Type B pancreatic cell (in vitro differentiated cells): ENCODE results near the gene HBS1L. TPM values are rescaled to one million over a fixed set of nuclear protein-coding genes. Genes with fewer than 3 reads are reported as not detected.
A peak's percentile ranks its signal among the peaks of the same experiment; 100 is the strongest.

Experiments used
- DNase-seq: peaks from one replicate; pipeline ENCODE4 v3.0.0; 2021; ENCODE audit warnings: mixed read lengths; ENCODE audit not compliant: unreplicated experiment; ENCODE audit errors: extremely low spot score
- H3K27ac Mint-ChIP-seq: 2 replicates; pipeline ENCODE4 v1.8.0; 2021; ENCODE audit warnings: mild to moderate bottlenecking, mixed read lengths
- H3K27me3 Mint-ChIP-seq: 2 replicates; pipeline ENCODE4 v1.8.0; 2021; ENCODE audit warnings: mixed read lengths
- H3K36me3 Mint-ChIP-seq: 2 replicates; pipeline ENCODE4 v1.8.0; 2021; ENCODE audit warnings: mixed read lengths
- H3K4me1 Mint-ChIP-seq: one replicate; pipeline ENCODE4 v1.8.0; 2021; ENCODE audit warnings: mixed read lengths; ENCODE audit not compliant: unreplicated experiment
- H3K4me3 Mint-ChIP-seq: 2 replicates; pipeline ENCODE4 v1.8.0; 2021; ENCODE audit warnings: mild to moderate bottlenecking, mixed read lengths
- H3K9me3 Mint-ChIP-seq: 2 replicates; pipeline ENCODE4 v1.8.0; 2021; ENCODE audit warnings: mixed read lengths
- long read RNA-seq: library from polyadenylated mRNA; unstranded; transcript quantifications from one replicate; pipeline ENCODE4 v2.0.0, GENCODE V29; 2020
- total RNA-seq: library from RNA; stranded (reverse); gene quantifications from 2 replicates; pipeline ENCODE4 v1.2.1, GENCODE V29; 2021; ENCODE audit warnings: low replicate concordance
- TF ChIP-seq, protein P1 (sequence below): fragments of 200-600 bp; sonication (generic); conservative IDR thresholded peaks from 2 replicates; pipeline ENCODE4 v1.5.0; 2021; ENCODE audit warnings: antibody characterized with exemption, mild to moderate bottlenecking

HBS1L gene
- 55.8 and 71.0 TPM in 2 replicates for total RNA-seq
- long read RNA-seq, full-length matches to known transcripts: 211 of 248 reads
- long read RNA-seq, partial matches to known transcripts: 14 of 248 reads
- long read RNA-seq, other reads (novel, unspliced or antisense): 23 of 248 reads

DNA sequence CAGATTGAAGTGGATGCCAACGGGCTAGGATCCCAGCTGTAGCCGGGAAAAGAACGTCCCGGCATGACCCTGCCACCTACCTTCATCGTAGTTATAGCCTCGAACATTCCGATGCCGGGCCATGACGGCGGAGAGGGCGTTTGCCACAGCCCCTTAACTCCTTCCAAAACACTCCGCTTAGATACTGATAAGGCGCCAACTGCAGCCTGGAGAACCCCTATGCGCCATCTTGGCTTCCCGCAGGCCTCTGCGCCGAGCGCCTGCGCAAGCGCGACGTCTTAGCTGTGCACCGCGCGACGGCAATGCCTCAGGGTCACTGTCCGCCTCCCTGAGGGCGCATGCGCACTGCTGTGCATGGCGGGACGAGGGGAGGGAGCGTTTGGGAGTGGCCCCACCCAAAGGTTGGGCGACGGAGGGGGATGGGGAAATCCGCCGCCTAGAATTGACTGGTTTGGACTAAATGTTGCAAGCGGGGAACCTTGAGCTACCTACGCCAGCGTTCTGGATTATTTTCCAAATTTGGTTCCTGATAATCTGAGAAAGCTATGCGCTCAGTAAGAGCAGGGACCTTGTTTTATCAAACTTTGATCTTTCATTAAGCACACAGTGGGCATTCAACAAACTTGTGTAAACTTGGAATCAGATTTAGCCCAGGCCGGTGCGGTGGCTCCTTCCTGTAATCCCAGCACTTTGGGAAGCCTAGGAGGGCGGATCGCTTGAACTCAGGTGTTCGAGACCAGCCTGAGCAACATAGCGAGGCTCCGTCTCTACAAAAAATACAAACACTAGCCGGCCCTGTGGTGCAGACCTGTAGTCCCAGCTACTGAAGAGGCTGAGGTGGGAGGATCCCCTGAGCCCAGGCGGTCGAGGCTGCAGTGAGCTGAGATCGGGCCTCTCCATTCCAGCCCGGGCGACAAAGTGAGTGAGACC is at the start of gene HBS1L:
Gene HBS1L, minus strand, starts transcription at position 254 of the 930 bp plus-strand sequence. Its CDS starts 131 bp downstream, at position 123.
- Mint-ChIP-seq H3K4me1 (peaks cover 14% of the 10 kb centered on the region), H3K27ac (peak within 1 kb of the TSS; percentile 99), H3K27me3 (peaks cover 8% of the 10 kb centered on the region), H3K4me3 (peak within 1 kb of the TSS; percentile 99), H3K9me3 (no peaks in the 10 kb centered on the region), H3K36me3 (peaks cover 3% of the 10 kb centered on the region)
- DNase-seq: peak; percentile 97
- TF ChIP-seq, protein P1, sequence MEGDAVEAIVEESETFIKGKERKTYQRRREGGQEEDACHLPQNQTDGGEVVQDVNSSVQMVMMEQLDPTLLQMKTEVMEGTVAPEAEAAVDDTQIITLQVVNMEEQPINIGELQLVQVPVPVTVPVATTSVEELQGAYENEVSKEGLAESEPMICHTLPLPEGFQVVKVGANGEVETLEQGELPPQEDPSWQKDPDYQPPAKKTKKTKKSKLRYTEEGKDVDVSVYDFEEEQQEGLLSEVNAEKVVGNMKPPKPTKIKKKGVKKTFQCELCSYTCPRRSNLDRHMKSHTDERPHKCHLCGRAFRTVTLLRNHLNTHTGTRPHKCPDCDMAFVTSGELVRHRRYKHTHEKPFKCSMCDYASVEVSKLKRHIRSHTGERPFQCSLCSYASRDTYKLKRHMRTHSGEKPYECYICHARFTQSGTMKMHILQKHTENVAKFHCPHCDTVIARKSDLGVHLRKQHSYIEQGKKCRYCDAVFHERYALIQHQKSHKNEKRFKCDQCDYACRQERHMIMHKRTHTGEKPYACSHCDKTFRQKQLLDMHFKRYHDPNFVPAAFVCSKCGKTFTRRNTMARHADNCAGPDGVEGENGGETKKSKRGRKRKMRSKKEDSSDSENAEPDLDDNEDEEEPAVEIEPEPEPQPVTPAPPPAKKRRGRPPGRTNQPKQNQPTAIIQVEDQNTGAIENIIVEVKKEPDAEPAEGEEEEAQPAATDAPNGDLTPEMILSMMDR: no peak

DNA sequence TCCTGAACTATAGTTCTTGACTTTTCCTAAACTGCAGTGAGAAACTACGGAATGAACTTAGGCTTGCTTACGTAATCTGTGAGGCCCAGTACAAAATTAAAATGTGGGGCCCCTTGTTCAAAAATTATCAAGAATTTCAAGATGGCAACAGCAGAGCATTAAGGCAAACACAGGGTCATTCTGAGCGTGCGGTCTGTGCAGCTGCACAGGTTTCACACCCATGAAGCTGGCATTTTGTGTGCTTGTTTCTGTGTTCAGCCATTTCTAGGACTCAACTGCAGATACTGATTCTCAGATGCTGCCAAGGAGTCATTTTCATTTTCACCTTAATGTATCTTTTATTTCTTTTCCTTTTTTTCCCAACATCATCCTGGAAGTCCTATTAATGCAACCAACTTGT is 49.6 kb upstream of the HBS1L start:
- Mint-ChIP-seq H3K4me1 (no peaks in the 10 kb centered on the region), H3K9me3 (peaks cover 5% of the 10 kb centered on the region), H3K27ac (no peak overlapping the region), H3K27me3 (peaks cover 12% of the 10 kb centered on the region), H3K36me3 (no peaks in the 10 kb centered on the region), H3K4me3 (no peak overlapping the region)
- DNase-seq: no peak
- TF ChIP-seq, protein P1: no peak

DNA sequence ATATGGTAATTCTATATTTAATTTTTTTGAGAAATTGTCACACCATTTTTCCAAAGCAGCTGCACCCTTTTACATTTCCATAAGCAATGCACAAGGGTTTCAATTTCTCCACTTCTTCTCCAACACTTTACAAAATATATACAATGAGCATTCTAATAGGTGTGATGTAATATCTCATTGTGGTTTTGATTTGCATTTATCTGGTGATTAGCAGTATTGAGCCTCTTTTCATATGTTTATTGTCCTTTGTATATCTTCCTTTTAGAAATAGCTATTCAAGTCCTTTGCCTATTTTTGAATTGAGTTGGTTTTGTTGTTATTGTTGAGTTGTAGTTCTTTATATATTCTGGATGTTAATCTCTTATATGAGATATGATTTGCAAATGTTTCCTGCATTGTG is 47.6 kb upstream of the HBS1L start:
- Mint-ChIP-seq H3K4me3 (no peak overlapping the region), H3K27me3 (peaks cover 11% of the 10 kb centered on the region), H3K36me3 (no peaks in the 10 kb centered on the region), H3K4me1 (no peaks in the 10 kb centered on the region), H3K9me3 (no peaks in the 10 kb centered on the region), H3K27ac (no peak overlapping the region)
- no peak for DNase-seq
- TF ChIP-seq, protein P1: no peak

DNA sequence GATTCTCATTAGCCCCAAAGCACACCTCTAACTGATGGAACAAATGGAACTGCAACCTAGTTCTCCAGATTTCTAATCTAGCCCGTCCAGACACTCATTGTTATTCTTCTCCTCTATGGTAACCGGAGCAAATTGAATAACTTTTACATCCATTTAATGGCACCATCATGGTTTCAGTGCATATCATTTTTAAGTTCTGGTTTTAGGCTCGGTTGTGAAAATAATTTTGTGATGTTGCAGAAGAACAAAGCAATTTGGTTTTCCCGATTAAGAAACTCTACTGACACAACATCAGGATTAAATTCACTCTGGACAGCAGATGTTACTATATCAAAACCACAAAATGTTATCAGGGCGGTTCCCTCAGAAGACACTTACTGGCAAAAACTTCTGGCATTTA is 42.5 kb upstream of the HBS1L start:
- H3K9me3 Mint-ChIP-seq: no peaks in the 10 kb centered on the region

DNA sequence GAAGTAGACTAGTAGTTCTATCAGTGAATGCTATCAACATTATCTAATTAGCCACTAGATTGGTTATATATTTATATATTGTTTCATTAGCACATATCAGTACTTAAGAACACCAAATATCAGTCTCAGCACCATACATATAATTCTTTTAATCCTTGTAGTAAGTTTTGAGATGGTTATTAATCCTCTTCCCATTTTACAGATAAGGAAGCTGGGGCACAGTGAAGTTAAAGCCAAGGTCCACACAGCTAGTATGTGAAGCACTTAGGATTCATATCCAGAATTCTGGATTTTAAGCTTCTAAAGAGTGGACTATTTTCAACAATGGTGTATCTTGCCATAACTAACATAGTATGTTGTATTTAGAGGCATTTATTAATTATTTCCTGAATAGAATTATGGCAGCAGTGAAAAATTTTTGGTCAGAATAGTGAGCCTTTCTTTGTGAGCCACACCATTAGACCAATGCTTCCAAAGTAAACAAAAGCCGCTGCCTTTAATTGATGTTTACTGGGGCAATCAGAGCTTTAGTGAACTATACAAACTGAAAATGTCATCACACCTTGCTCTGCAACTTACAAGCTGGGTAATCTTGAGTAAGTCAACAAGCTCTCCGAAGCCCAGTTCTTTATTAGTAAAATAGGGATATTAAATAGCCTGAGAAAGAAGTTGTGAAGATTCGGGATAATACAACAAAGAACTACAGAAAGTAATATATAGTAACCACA is 41.9 kb upstream of the HBS1L start:
- H3K27me3 Mint-ChIP-seq: peaks cover 9% of the 10 kb centered on the region
- H3K36me3 Mint-ChIP-seq: no peaks in the 10 kb centered on the region
- no peak for DNase-seq
- H3K9me3 Mint-ChIP-seq: no peaks in the 10 kb centered on the region
- no peaks in the 10 kb centered on the region for H3K4me1 Mint-ChIP-seq
- TF ChIP-seq, protein P1: no peak
- H3K27ac Mint-ChIP-seq: no peak overlapping the region
- no peak overlapping the region for H3K4me3 Mint-ChIP-seq

More for the DNA sequence above, 42.5 kb upstream of the HBS1L start:
- H3K27ac Mint-ChIP-seq: no peak overlapping the region
- no peaks in the 10 kb centered on the region for H3K4me1 Mint-ChIP-seq
- no peak overlapping the region for H3K4me3 Mint-ChIP-seq
- TF ChIP-seq, protein P1: no peak
- no peak for DNase-seq
- H3K36me3 Mint-ChIP-seq: no peaks in the 10 kb centered on the region
- H3K27me3 Mint-ChIP-seq: peaks cover 9% of the 10 kb centered on the region
